Aorta (tissue), 5 donors: ENCODE measurements around the gene TMPRSS9. TPM values are rescaled to one million over a fixed set of nuclear protein-coding genes. Genes with fewer than 3 reads are reported as not detected.

Experiments
- ATAC-seq: fragments of 200-7000 bp; cut with Tn5 transposase; one replicate; pipeline ENCODE4 v1.9.1; 2022; ENCODE audit warnings: moderate library complexity; ENCODE audit not compliant: low FRiP score
- DNase-seq, 2 donors: peaks; one replicate each; pipeline ENCODE4 v3.0.0-alpha.2; 2020
- H3K27ac ChIP-seq, 2 donors: one replicate each; pipeline ENCODE4 v1.5.1; 2013; ENCODE audit warnings: low read length in 2 of 2, mild to moderate bottlenecking in 2 of 2, moderate library complexity in 2 of 2, control low read depth in 1 of 2, inconsistent platforms in 1 of 2, low read depth in 1 of 2
- H3K27me3 ChIP-seq, 2 donors: one replicate each; pipeline ENCODE4 v1.6.1; 2013; ENCODE audit warnings: control low read depth in 1 of 2, low read length in 1 of 2, mild to moderate bottlenecking in 1 of 2, moderate library complexity in 1 of 2; ENCODE audit not compliant: insufficient read depth in 2 of 2, control insufficient read depth in 1 of 2
- H3K36me3 ChIP-seq, 2 donors: one replicate each; pipeline ENCODE4 v1.6.1; 2013; ENCODE audit warnings: control low read depth in 1 of 2, low read length in 1 of 2, mild to moderate bottlenecking in 1 of 2; ENCODE audit not compliant: insufficient read depth in 2 of 2, control insufficient read depth in 1 of 2
- H3K4me1 ChIP-seq, 2 donors: one replicate each; pipeline ENCODE4 v1.6.1; 2013; ENCODE audit warnings: low read length in 2 of 2, control low read depth in 1 of 2, mild to moderate bottlenecking in 1 of 2, moderate library complexity in 1 of 2; ENCODE audit not compliant: insufficient read depth in 2 of 2, control insufficient read depth in 1 of 2
- H3K4me3 ChIP-seq, 2 donors: one replicate each; pipeline ENCODE4 v1.5.1; 2013; ENCODE audit warnings: low read length in 2 of 2, control low read depth in 1 of 2, mild to moderate bottlenecking in 1 of 2
- H3K9me3 ChIP-seq: one replicate; pipeline ENCODE4 v1.6.1; 2013; ENCODE audit warnings: mild to moderate bottlenecking, low read length; ENCODE audit not compliant: control insufficient read depth
- WGBS, 2 donors: extraction: QIAGEN DNeasy Blood & Tissue Kit; methylation state at CpG; one replicate each; pipeline ENCODE4 v1.1.7; 2013; 5-methylcytosine and 5-hydroxymethylcytosine counted together
- intact Hi-C, 2 donors: fragments of 100-400 bp; cut with DNase I; formaldehyde crosslinking; loops; one replicate each; pipeline versions ENCODE4 v1.14.2 to v1.15.0; 2022
- polyA plus RNA-seq, 2 donors: library from polyadenylated mRNA; stranded (reverse); fragments of 200-250 nt; gene quantifications; one replicate each; pipeline ENCODE4 v1.2.3, GENCODE V29; 2013
- total RNA-seq, 2 donors: library from RNA; stranded (reverse); fragmentation: NEBNext Ultra II Directional; extraction: Animal tissue kit (Norgen Biotek cat#: 25700); gene quantifications; one replicate each; pipeline ENCODE4 v1.2.1, GENCODE V29; 2021
- donor health status: healthy with polysubstance abuse.
- donor health status: Bipolar disorder and iron deficiency.
- donor health status: DM: no; HTN: no; CAD: no.
- donor health status: DM: no; HTN: no; CAD: no.
- donor health status: DM: yes; HTN: yes; CAD: no.

Gene TMPRSS9
- total and polyA plus RNA-seq, 4 donors: 0.23 to 0.27 TPM; not detected in 2

- no peak for DNase-seq
- WGBS, 2 donors: 95% methylated on average over 52 to 54 of the region's 54 CpGs
- no peaks in the 10 kb centered on the region for H3K4me1 ChIP-seq
- H3K36me3 ChIP-seq: no peaks in the 10 kb centered on the region
- no peaks in the 10 kb centered on the region for H3K27me3 ChIP-seq
- no peak for ATAC-seq
- no peak overlapping the region for H3K4me3 ChIP-seq
- no peak overlapping the region for H3K27ac ChIP-seq
- H3K9me3 ChIP-seq: no peaks in the 10 kb centered on the region
- intact Hi-C loops: no loop called here
Measured at GRCh38 chr19:2338751-2339643, 21.1 kb upstream of the TMPRSS9 start.

- 93 to 95% methylated on average over 48 to 52 of the region's 52 CpGs for WGBS, 2 donors
- Histone ChIP-seq H3K4me3 (no peak overlapping the region), H3K9me3 (no peaks in the 10 kb centered on the region), H3K27me3 (no peaks in the 10 kb centered on the region), H3K4me1 (no peaks in the 10 kb centered on the region), H3K36me3 (no peaks in the 10 kb centered on the region), H3K27ac (no peak overlapping the region)
- ATAC-seq (no peak), DNase-seq (no peak)
- intact Hi-C loops: no loop called here
Measured at GRCh38 chr19:2339644-2340310, 20.3 kb upstream of the TMPRSS9 start.

- Histone ChIP-seq H3K4me3 (no peak overlapping the region), H3K27ac (no peak overlapping the region), H3K36me3 (no peaks in the 10 kb centered on the region), H3K4me1 (no peaks in the 10 kb centered on the region), H3K9me3 (no peaks in the 10 kb centered on the region), H3K27me3 (no peaks in the 10 kb centered on the region)
- no peak for DNase-seq
- ATAC-seq: no peak
- intact Hi-C loops: no loop called here
- WGBS, 2 donors: 91 to 93% methylated on average over 38 of the region's 38 CpGs
Measured at GRCh38 chr19:2340496-2341243, 19.4 kb upstream of the TMPRSS9 start.

- H3K4me1 ChIP-seq: no peaks in the 10 kb centered on the region
- DNase-seq: no peak
- no peaks in the 10 kb centered on the region for H3K36me3 ChIP-seq
- no peak for ATAC-seq
- intact Hi-C loops: no loop called here
- no peaks in the 10 kb centered on the region for H3K9me3 ChIP-seq
- no peaks in the 10 kb centered on the region for H3K27me3 ChIP-seq
- H3K4me3 ChIP-seq: no peak overlapping the region
- no peak overlapping the region for H3K27ac ChIP-seq
- 86 to 87% methylated on average over 20 to 24 of the region's 24 CpGs for WGBS, 2 donors
Measured at GRCh38 chr19:2341244-2341751, 18.8 kb upstream of the TMPRSS9 start.

- Histone ChIP-seq H3K27me3 (no peaks in the 10 kb centered on the region), H3K27ac (no peak overlapping the region), H3K4me3 (no peak overlapping the region), H3K9me3 (no peaks in the 10 kb centered on the region), H3K4me1 (no peaks in the 10 kb centered on the region), H3K36me3 (no peaks in the 10 kb centered on the region)
- no peak for DNase-seq
- ATAC-seq: no peak
- WGBS, 2 donors: 87 to 89% methylated on average over 15 of the region's 15 CpGs
- intact Hi-C loops: no loop called here
Measured at GRCh38 chr19:2341982-2342381, 18.1 kb upstream of the TMPRSS9 start.

GRCh38 chr19:2342656-2343288, 17.3 kb upstream of the TMPRSS9 start:
- Histone ChIP-seq H3K36me3 (no peaks in the 10 kb centered on the region), H3K27me3 (no peaks in the 10 kb centered on the region), H3K4me3 (no peak overlapping the region), H3K4me1 (no peaks in the 10 kb centered on the region), H3K9me3 (no peaks in the 10 kb centered on the region), H3K27ac (no peak overlapping the region)
- ATAC-seq (no peak), DNase-seq (no peak)
- intact Hi-C loops: no loop called here
- WGBS, 2 donors: 93 to 95% methylated on average over 28 to 29 of the region's 29 CpGs

GRCh38 chr19:2343289-2343982, 16.6 kb upstream of the TMPRSS9 start:
- 94% methylated on average over 30 to 31 of the region's 31 CpGs for WGBS, 2 donors
- H3K4me1 ChIP-seq: no peaks in the 10 kb centered on the region
- no peak overlapping the region for H3K4me3 ChIP-seq
- no peak for ATAC-seq
- no peak overlapping the region for H3K27ac ChIP-seq
- no peaks in the 10 kb centered on the region for H3K36me3 ChIP-seq
- intact Hi-C loops: no loop called here
- DNase-seq: no peak
- H3K27me3 ChIP-seq: no peaks in the 10 kb centered on the region
- H3K9me3 ChIP-seq: no peaks in the 10 kb centered on the region

GRCh38 chr19:2344381-2344870, 15.6 kb upstream of the TMPRSS9 start:
- no peak overlapping the region for H3K27ac ChIP-seq
- no peaks in the 10 kb centered on the region for H3K36me3 ChIP-seq
- 93 to 94% methylated on average over 24 of the region's 24 CpGs for WGBS, 2 donors
- H3K4me1 ChIP-seq: no peaks in the 10 kb centered on the region
- DNase-seq (no peak), ATAC-seq (no peak)
- no peak overlapping the region for H3K4me3 ChIP-seq
- intact Hi-C loops: no loop called here
- H3K27me3 ChIP-seq: no peaks in the 10 kb centered on the region
- H3K9me3 ChIP-seq: no peaks in the 10 kb centered on the region
